ENCODE data around the gene CUEDC1.

CUEDC1 gene

GRCh38 chr17:57900991-57901743 is 54.0 kb downstream of the CUEDC1 start:
- Histone ChIP-seq H3K4ac (ENCODE audit: low read length) (no peak overlapping the region), H3K14ac (ENCODE audit: low read length) (no peak overlapping the region), H2BK15ac (ENCODE audit: low read length) (no peak overlapping the region), H3K9ac (ENCODE audit: low read depth, low read length, poor library complexity) (no peak overlapping the region), H3K4me1 (ENCODE audit: control insufficient read depth in 2 of 2, insufficient read depth in 1 of 2, low read depth in 1 of 2, low read length in 2 of 2) (peaks cover 43 to 62% of the 10 kb centered on the region in 2 donors), H2BK5ac (ENCODE audit: low read length) (no peak overlapping the region), H2BK120ac (ENCODE audit: low read depth, low read length) (no peak overlapping the region), H3K27ac (replicated peaks; ENCODE audit: low read length) (no peak overlapping the region), H2BK12ac (ENCODE audit: low read length) (no peak overlapping the region), H4K91ac (ENCODE audit: low read depth, low read length, poor library complexity) (no peak overlapping the region), H2AFZ (ENCODE audit: low read length) (no peak overlapping the region), H3K79me1 (ENCODE audit: low read depth, low read length) (peaks cover 2% of the 10 kb centered on the region), H2AK5ac (ENCODE audit: low read depth, low read length) (no peak overlapping the region), H3K18ac (ENCODE audit: low read length) (peak overlapping the region; percentile 44), H3K23ac (ENCODE audit: low read depth, low read length, poor library complexity) (no peak overlapping the region), H3K9me3 (replicated peaks in 1 of 2; ENCODE audit: control insufficient read depth in 2 of 2, insufficient read depth in 1 of 2, low read depth in 1 of 2, low read length in 2 of 2) (no peaks in the 10 kb centered on the region), H3K27me3 (ENCODE audit: control insufficient read depth in 3 of 3, insufficient read depth in 3 of 3, low read depth in 1 of 3, low read length in 3 of 3) (no peaks in the 10 kb centered on the region), H3K4me2 (ENCODE audit: insufficient read depth, low read length, poor library complexity, severe bottlenecking) (no peak overlapping the region), H4K8ac (ENCODE audit: low read depth, low read length) (no peak overlapping the region), H3K36me3 (replicated peaks in 1 of 2; ENCODE audit: control insufficient read depth in 2 of 2, insufficient read depth in 2 of 2, low read length in 2 of 2) (peaks cover 2 to 6% of the 10 kb centered on the region in 2 donors), H3K4me3 (ENCODE audit: low read length in 2 of 2) (no peak overlapping the region)
- WGBS, 2 donors (ENCODE audit: extremely low coverage in 2 of 2, insufficient read length in 2 of 2, insufficient replicate concordance in 1 of 2): no CpG with 5 or more reads among the region's 6 CpGs
- DNase-seq (ENCODE audit: low spot score): no peak

GRCh38 chr17:57899822-57900221 is 55.4 kb downstream of the CUEDC1 start:
- Histone ChIP-seq H2BK15ac (ENCODE audit: low read length) (peak overlapping the region; percentile 97), H3K4me3 (ENCODE audit: low read length in 2 of 2) (no peak overlapping the region), H3K36me3 (replicated peaks in 1 of 2; ENCODE audit: control insufficient read depth in 2 of 2, insufficient read depth in 2 of 2, low read length in 2 of 2) (peaks cover 2 to 9% of the 10 kb centered on the region in 2 donors), H3K27me3 (ENCODE audit: control insufficient read depth in 3 of 3, insufficient read depth in 3 of 3, low read depth in 1 of 3, low read length in 3 of 3) (no peaks in the 10 kb centered on the region), H3K18ac (ENCODE audit: low read length) (peak overlapping the region; percentile 98), H2AK5ac (ENCODE audit: low read depth, low read length) (peak overlapping the region; percentile 100), H3K4me1 (ENCODE audit: control insufficient read depth in 2 of 2, insufficient read depth in 1 of 2, low read depth in 1 of 2, low read length in 2 of 2) (peaks cover 43 to 59% of the 10 kb centered on the region in 2 donors), H2AFZ (ENCODE audit: low read length) (no peak overlapping the region), H3K9ac (ENCODE audit: low read depth, low read length, poor library complexity) (peak overlapping the region; percentile 44), H2BK5ac (ENCODE audit: low read length) (peak overlapping the region; percentile 95), H2BK12ac (ENCODE audit: low read length) (peak overlapping the region; percentile 99), H3K14ac (ENCODE audit: low read length) (peak overlapping the region; percentile 40), H4K91ac (ENCODE audit: low read depth, low read length, poor library complexity) (no peak overlapping the region), H3K79me1 (ENCODE audit: low read depth, low read length) (peaks cover 2% of the 10 kb centered on the region), H2BK120ac (ENCODE audit: low read depth, low read length) (peak overlapping the region; percentile 92), H3K9me3 (replicated peaks in 1 of 2; ENCODE audit: control insufficient read depth in 2 of 2, insufficient read depth in 1 of 2, low read depth in 1 of 2, low read length in 2 of 2) (no peaks in the 10 kb centered on the region), H3K4me2 (ENCODE audit: insufficient read depth, low read length, poor library complexity, severe bottlenecking) (no peak overlapping the region), H4K8ac (ENCODE audit: low read depth, low read length) (no peak overlapping the region), H3K4ac (ENCODE audit: low read length) (peak overlapping the region; percentile 60), H3K23ac (ENCODE audit: low read depth, low read length, poor library complexity) (no peak overlapping the region), H3K27ac (replicated peaks; ENCODE audit: low read length) (no peak overlapping the region)
- no peak for DNase-seq (ENCODE audit: low spot score)
- WGBS, 2 donors (ENCODE audit: extremely low coverage in 2 of 2, insufficient read length in 2 of 2, insufficient replicate concordance in 1 of 2): no CpG with 5 or more reads among the region's 4 CpGs

GRCh38 chr17:57899391-57899790 is 55.8 kb downstream of the CUEDC1 start:
- H2BK12ac ChIP-seq (ENCODE audit: low read length): peak overlapping the region; percentile 99
- no peaks in the 10 kb centered on the region for H3K9me3 ChIP-seq (replicated peaks in 1 of 2; ENCODE audit: control insufficient read depth in 2 of 2, insufficient read depth in 1 of 2, low read depth in 1 of 2, low read length in 2 of 2)
- no peak overlapping the region for H3K4me3 ChIP-seq (ENCODE audit: low read length in 2 of 2)
- H3K18ac ChIP-seq (ENCODE audit: low read length): peak overlapping the region; percentile 98
- peak overlapping the region; percentile 92 for H2BK120ac ChIP-seq (ENCODE audit: low read depth, low read length)
- H4K8ac ChIP-seq (ENCODE audit: low read depth, low read length): no peak overlapping the region
- no CpG with 5 or more reads among the region's 8 CpGs for WGBS, 2 donors (ENCODE audit: extremely low coverage in 2 of 2, insufficient read length in 2 of 2, insufficient replicate concordance in 1 of 2)
- no peaks in the 10 kb centered on the region for H3K27me3 ChIP-seq (ENCODE audit: control insufficient read depth in 3 of 3, insufficient read depth in 3 of 3, low read depth in 1 of 3, low read length in 3 of 3)
- peak overlapping the region; percentile 95 for H2BK5ac ChIP-seq (ENCODE audit: low read length)
- H3K23ac ChIP-seq (ENCODE audit: low read depth, low read length, poor library complexity): peak overlapping the region; percentile 70
- H3K36me3 ChIP-seq (replicated peaks in 1 of 2; ENCODE audit: control insufficient read depth in 2 of 2, insufficient read depth in 2 of 2, low read length in 2 of 2): peaks cover 2 to 9% of the 10 kb centered on the region in 2 donors
- DNase-seq (ENCODE audit: low spot score): no peak
- peaks cover 2% of the 10 kb centered on the region for H3K79me1 ChIP-seq (ENCODE audit: low read depth, low read length)
- no peak overlapping the region for H3K4me2 ChIP-seq (ENCODE audit: insufficient read depth, low read length, poor library complexity, severe bottlenecking)
- H4K91ac ChIP-seq (ENCODE audit: low read depth, low read length, poor library complexity): peak overlapping the region; percentile 96
- H3K9ac ChIP-seq (ENCODE audit: low read depth, low read length, poor library complexity): peak overlapping the region; percentile 85
- peaks cover 39 to 54% of the 10 kb centered on the region in 2 donors for H3K4me1 ChIP-seq (ENCODE audit: control insufficient read depth in 2 of 2, insufficient read depth in 1 of 2, low read depth in 1 of 2, low read length in 2 of 2)
- H3K27ac ChIP-seq (replicated peaks; ENCODE audit: low read length): peak overlapping the region; percentile 92
- H3K4ac ChIP-seq (ENCODE audit: low read length): peak overlapping the region; percentile 60
- peak overlapping the region; percentile 100 for H2AK5ac ChIP-seq (ENCODE audit: low read depth, low read length)
- H3K14ac ChIP-seq (ENCODE audit: low read length): peak overlapping the region; percentile 40
- H2BK15ac ChIP-seq (ENCODE audit: low read length): peak overlapping the region; percentile 97
- no peak overlapping the region for H2AFZ ChIP-seq (ENCODE audit: low read length)

DNA sequence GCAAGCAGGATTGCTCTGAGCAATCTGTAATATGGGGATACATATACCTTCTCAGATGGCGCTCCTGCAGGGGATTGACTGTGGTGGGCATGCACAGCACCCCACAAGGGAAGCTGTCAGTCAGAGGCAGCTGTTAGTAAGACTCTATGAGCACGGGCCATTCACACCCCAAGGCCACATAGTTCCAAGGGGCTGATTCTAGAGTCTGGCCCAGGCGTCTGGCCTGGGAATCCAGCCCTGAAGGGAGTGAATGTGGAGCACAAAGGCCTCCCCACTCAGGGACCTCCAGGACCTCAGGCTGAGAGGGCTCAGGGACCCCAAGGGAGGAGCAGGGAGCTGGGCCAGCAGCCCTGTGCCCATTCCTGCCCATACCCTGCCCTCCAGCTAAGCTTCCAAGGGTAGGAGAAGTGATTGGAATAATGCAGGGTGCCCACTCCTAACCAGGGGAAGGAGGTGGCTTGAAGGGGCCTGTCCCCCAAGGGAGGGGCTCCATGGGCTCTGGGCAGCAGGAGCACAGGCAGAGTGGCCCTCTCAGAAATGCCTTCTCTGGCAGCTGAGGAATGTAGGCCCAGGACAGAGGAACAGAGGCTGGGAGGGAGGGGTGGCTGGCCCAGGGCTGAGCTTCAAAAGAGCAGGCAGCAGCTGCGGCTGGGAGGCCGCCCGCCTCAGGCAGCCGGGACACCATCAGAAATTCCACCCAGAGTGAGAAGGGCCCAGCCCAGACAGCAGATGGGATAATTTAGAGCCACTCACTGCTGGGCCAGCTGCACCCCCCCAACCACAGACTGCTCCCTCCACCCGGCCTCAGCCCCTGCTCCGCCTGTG is 56.5 kb downstream of the CUEDC1 start:
- Histone ChIP-seq H4K91ac (ENCODE audit: low read depth, low read length, poor library complexity) (peak overlapping the region; percentile 96), H3K9me3 (replicated peaks in 1 of 2; ENCODE audit: control insufficient read depth in 2 of 2, insufficient read depth in 1 of 2, low read depth in 1 of 2, low read length in 2 of 2) (no peaks in the 10 kb centered on the region), H3K14ac (ENCODE audit: low read length) (peak overlapping the region; percentile 40), H2BK120ac (ENCODE audit: low read depth, low read length) (peak overlapping the region; percentile 92), H4K8ac (ENCODE audit: low read depth, low read length) (no peak overlapping the region), H3K4me1 (ENCODE audit: control insufficient read depth in 2 of 2, insufficient read depth in 1 of 2, low read depth in 1 of 2, low read length in 2 of 2) (peaks cover 38 to 50% of the 10 kb centered on the region in 2 donors), H3K27ac (replicated peaks; ENCODE audit: low read length) (peak overlapping the region; percentile 92), H3K18ac (ENCODE audit: low read length) (peak overlapping the region; percentile 98), H2BK15ac (ENCODE audit: low read length) (peak overlapping the region; percentile 97), H3K4me2 (ENCODE audit: insufficient read depth, low read length, poor library complexity, severe bottlenecking) (no peak overlapping the region), H2BK5ac (ENCODE audit: low read length) (peak overlapping the region; percentile 95), H3K23ac (ENCODE audit: low read depth, low read length, poor library complexity) (peak overlapping the region; percentile 70), H2AK5ac (ENCODE audit: low read depth, low read length) (peak overlapping the region; percentile 100), H3K36me3 (replicated peaks in 1 of 2; ENCODE audit: control insufficient read depth in 2 of 2, insufficient read depth in 2 of 2, low read length in 2 of 2) (peaks cover 2 to 9% of the 10 kb centered on the region in 2 donors), H2BK12ac (ENCODE audit: low read length) (peak overlapping the region; percentile 99), H3K9ac (ENCODE audit: low read depth, low read length, poor library complexity) (peak overlapping the region; percentile 85), H2AFZ (ENCODE audit: low read length) (no peak overlapping the region), H3K4ac (ENCODE audit: low read length) (peak overlapping the region; percentile 100), H3K4me3 (ENCODE audit: low read length in 2 of 2) (no peak overlapping the region), H3K27me3 (ENCODE audit: control insufficient read depth in 3 of 3, insufficient read depth in 3 of 3, low read depth in 1 of 3, low read length in 3 of 3) (no peaks in the 10 kb centered on the region), H3K79me1 (ENCODE audit: low read depth, low read length) (peaks cover 2% of the 10 kb centered on the region)
- no CpG with 5 or more reads among the region's 9 CpGs for WGBS, 2 donors (ENCODE audit: extremely low coverage in 2 of 2, insufficient read length in 2 of 2, insufficient replicate concordance in 1 of 2)
- DNase-seq (ENCODE audit: low spot score): peak; percentile 86
